Neural progenitor cell (in vitro differentiated cells): ENCODE data around the gene BCAS3.

Source experiments
- EZH2 ChIP-seq: fragments of 200-600 bp; sonication (generic); IDR thresholded peaks from 2 replicates; pipeline ENCODE4 v1.6.1; 2017; ENCODE audit warnings: antibody characterized with exemption, mild to moderate bottlenecking, moderate library complexity
- EZH2phosphoT487 ChIP-seq: fragments of 200-600 bp; sonication (generic); IDR thresholded peaks from 2 replicates; pipeline ENCODE4 v1.6.1; 2017; ENCODE audit warnings: antibody characterized with exemption
- TF ChIP-seq, protein P1 (sequence below): fragments of 200-600 bp; sonication (generic); IDR thresholded peaks from 2 replicates; pipeline ENCODE4 v1.5.1; 2017; ENCODE audit warnings: antibody characterized with exemption, mild to moderate bottlenecking

DNA sequence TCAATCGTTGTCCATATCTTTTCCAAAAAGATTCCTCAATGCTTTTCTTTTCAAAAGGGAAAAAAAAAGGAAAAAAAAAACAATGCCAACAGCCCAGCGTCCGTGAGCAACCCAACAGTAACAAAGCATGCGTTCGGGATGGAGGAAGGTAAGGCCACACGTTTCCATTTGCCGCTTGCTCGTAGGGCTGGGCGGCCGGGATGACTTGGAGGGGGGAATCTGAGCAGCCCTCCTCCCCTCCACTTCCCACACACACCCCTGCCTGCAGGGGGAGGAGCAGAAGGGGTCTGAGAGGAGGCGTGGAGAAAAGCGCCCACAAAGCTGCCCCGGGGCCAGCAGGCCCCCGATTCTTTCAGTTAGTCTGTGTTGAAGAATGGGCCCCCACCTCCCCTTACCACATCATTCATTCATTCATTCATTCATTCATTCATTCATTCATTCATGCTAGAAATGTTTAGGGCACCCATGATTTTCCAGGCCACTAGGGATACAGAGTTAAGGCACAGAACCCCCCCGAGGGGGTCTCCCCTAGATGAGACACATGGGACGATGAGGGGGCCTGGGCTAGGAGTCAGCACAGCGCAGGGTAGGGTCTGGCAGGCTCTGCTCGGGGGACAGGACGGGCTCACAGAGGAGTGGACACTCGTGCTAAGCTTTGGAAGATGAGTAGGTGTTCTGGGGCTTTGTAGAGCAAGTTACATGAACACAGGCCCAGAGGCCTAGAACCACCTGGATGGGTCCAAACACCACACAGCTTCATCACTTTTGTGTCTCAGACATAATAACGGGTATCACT lies 711.1 kb downstream of the BCAS3 start:
- TF ChIP-seq, protein P1, sequence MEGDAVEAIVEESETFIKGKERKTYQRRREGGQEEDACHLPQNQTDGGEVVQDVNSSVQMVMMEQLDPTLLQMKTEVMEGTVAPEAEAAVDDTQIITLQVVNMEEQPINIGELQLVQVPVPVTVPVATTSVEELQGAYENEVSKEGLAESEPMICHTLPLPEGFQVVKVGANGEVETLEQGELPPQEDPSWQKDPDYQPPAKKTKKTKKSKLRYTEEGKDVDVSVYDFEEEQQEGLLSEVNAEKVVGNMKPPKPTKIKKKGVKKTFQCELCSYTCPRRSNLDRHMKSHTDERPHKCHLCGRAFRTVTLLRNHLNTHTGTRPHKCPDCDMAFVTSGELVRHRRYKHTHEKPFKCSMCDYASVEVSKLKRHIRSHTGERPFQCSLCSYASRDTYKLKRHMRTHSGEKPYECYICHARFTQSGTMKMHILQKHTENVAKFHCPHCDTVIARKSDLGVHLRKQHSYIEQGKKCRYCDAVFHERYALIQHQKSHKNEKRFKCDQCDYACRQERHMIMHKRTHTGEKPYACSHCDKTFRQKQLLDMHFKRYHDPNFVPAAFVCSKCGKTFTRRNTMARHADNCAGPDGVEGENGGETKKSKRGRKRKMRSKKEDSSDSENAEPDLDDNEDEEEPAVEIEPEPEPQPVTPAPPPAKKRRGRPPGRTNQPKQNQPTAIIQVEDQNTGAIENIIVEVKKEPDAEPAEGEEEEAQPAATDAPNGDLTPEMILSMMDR: no peak
- no peak for TF ChIP-seq EZH2
- no peak for TF ChIP-seq EZH2phosphoT487
